ENCODE data around the gene YTHDC2.
"Not testable (repeated sequence)": the region's sequence is repeated elsewhere in the genome, so short reads cannot be mapped to it uniquely, and the experiment has no call there.

YTHDC2 gene

GRCh38 chr5:113520899-113521298 lies 7.4 kb downstream of the YTHDC2 start:
- DNase-seq, result no peak

GRCh38 chr5:113523168-113523567 lies 9.7 kb downstream of the YTHDC2 start:
- no peak for DNase-seq

DNA sequence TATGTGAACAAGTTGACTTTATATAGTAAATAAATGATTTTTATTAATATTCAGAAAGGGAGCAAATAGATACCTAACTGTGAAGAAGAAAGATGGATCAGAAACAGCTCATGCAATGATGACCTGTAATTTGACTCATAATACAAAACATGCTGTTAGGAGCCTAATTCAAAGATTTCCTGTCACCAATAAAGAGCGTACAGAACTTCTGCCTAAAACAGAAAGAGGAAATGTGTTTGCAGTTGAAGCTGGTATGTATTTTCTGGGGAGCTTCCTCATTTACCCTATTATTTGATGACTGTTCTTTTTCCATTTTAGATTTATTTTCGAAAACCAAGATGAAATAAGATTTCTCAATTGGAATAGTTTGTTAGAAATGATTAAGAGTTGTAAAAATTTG lies 11.4 kb downstream of the YTHDC2 start:
- no peak for DNase-seq

DNA sequence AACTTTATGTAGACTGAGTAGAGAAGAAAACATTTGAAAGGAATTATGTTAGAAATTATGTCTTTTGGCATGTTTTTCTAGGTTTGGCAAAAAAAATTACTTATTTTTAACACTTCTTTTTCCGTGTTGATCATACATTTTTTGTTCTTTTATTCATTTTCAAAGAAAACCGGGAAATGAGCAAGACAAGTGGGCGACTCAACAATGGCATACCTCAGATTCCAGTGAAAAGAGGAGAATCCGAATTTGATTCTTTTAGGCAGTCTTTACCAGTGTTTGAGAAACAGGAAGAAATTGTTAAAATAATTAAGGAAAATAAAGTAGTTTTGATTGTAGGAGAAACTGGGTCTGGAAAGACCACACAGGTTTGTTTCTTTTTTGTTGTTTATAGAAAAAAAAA lies 12.9 kb downstream of the YTHDC2 start:
- DNase-seq, result no peak

GRCh38 chr5:113527746-113528145 lies 14.3 kb downstream of the YTHDC2 start:
- no peak for DNase-seq

DNA sequence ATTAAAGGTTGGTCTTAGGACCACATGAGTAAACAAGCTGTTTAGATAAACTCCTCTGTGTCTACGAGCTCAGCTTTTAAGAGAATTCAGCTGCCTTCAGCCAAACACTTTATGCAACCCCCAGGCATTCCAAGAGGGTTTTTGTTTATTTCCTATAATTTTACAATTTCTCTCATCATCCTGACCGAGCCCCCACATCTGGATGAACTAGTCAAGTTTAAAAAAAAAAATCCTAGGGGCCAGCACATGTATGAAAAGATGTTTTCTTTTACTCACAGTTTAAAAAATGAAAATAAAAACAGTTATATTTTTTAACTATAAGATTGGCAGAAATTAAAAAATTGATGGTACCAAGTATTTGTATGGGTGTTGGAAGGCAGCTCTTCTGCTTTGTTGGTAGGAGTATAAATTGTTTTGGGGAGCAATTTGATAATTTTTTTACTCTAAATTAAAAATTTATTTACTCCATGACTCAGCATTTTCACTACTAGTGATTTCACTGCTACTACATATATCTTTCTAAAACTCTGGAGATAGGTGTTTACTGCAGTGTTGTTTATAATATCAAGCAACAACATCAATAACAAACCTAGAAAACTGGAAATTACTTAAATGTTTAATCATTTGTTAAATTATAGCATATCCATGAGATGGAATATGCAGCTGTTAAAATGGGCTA lies 18.1 kb downstream of the YTHDC2 start:
- DNase-seq, result no peak

DNA sequence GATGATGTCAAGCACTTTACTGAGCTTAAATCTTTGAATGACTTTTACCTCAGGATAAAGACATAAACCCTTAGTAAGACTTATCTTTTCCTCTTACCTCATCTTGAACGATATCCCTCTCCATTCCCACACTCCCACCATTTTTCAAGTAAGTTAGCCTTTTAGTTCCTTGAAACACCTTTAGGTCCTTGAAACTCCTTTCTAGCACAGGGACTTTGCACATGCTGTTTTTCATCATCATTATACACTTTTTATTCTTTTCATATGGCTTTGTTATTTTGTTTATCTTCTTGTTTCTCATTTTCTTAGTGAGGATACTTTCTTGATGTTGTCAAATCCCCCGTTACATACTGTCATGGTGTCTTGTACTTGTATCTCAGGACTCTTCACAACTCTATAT lies 24.8 kb downstream of the YTHDC2 start:
- DNase-seq, result no peak

- DNase-seq, result no peak
These were observed 33.2 kb downstream of the YTHDC2 start for GRCh38 chr5:113546703-113547183.

GRCh38 chr5:113548396-113548795 lies 34.9 kb downstream of the YTHDC2 start:
- no peak for DNase-seq

- no peak for DNase-seq
These were observed 38.6 kb downstream of the YTHDC2 start for GRCh38 chr5:113552137-113552536.

DNA sequence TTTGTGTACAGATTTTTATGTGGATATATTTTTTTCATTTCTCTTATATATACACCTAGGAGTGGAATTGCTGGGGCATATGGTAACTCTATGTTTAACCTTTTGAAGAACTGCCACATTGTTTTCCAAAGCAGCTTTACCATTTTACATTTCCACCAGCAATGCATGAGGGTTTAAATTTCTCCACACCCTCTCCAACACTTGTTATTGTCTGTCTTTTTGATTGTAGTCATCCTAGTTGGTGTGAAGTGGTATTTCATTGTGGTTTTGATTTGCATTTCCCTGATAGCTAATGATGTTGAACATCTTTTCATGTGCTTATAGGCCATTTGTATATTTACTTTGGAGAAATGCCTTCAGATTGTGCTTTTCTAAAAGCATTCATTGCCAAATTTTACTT lies 39.1 kb downstream of the YTHDC2 start:
- no peak for DNase-seq

DNA sequence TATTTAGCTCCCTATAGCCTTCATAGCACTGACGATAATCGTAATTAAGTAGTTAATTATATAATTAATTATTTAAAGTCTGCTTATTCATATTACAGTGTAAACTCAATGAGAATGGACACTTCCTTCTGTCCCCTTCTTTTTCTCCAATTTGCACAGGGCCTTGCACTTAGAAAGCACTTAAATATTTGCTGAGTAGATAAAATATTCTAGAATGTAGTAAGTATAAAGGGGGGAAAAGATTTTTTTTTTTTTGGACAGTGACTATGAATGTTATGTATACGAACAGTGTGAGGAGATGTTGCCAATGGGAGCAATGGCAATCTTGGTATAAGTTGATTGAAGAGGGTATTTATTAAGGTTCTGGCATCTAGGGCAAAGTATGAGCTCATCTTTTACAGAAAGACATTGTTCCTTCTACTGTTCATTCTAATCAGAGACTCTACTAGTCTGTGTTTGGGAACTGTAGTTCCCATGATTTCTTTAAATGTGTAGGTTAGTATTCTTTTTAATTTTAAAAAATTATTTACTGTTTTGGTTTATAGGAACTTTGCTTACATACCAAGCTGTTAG lies 49.4 kb downstream of the YTHDC2 start:
- no peak for DNase-seq

DNA sequence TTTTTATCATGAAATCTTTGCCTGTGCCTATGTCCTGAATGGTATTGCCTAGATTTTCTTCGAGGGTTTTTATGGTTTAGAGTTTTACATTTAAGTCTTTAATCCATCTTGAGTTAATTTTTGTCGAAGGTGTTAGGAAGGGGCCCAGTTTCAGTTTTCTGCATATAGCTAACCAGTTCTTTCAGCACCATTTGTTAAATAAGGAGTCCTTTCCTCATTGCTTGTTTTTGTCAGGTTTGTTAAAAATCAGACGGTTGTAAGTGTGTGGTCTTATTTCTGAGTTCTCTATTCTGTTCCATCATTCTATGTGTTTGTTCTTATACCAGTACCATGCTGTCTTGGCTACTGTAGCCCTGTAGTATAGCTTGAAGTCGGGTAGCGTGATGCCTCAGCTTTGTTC lies 55.9 kb downstream of the YTHDC2 start:
- no peak for DNase-seq

DNA sequence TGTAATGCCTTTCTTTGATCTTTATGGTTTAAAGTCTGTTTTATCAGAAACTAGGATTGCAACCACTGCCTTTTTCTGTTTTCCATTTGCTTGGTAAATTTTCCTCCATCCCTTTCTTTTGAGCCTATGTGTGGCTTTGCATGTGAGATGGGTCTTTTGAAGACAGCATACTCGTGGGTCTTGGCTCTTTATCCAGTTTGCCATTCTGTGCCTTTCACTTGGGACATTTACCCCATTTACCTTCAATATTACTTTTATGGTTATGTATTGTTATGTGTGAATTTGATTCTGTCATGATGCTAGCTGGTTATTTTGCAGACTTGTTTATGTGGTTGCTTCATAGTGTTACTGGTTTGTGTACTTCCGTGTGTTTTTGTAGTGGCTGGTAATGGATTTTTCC lies 59.2 kb downstream of the YTHDC2 start:
- DNase-seq, result no peak

GRCh38 chr5:113574417-113574816 lies 60.9 kb downstream of the YTHDC2 start:
- DNase-seq, result no peak

- no peak for DNase-seq
These were observed 61.6 kb downstream of the YTHDC2 start for GRCh38 chr5:113575074-113575473.

DNA sequence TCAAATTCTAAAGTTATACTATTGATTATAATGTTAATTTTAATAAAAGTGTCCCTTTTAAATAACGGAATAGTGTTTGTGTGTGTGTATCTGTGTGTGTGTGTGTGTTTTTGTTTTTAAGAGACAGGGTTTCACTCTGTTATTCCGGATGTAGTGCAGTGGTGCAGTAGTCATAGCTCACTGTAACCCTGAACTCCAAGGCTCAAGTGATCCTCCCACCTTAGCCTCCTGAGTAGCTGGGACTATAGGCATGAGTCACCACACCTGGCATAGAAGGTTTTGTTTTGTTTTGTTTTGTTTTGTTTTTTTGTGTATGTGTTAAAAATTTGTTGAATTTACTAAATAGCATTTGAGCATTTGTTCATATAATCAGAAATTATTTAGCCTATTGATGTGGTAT lies 64.6 kb downstream of the YTHDC2 start:
- DNase-seq, result no peak

DNA sequence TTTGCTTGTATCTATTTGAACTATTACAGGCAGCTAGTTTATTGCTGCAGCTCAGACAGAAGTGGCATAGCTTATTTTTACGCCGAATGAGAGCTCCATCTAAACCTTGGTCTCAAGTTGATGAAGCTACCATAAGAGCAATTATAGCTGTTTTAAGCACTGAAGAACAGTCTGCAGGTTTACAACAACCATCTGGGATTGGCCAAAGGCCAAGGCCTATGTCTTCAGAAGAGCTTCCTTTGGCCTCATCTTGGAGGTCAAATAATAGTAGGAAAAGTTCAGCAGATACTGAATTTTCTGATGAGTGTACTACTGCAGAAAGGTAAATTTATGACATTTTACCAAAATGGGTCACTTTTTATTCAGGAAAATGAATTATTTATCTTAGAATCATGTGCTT lies 67.9 kb downstream of the YTHDC2 start:
- DNase-seq, result no peak

- no peak for DNase-seq
These were observed 84.7 kb downstream of the YTHDC2 start for GRCh38 chr5:113598150-113598549.

DNA sequence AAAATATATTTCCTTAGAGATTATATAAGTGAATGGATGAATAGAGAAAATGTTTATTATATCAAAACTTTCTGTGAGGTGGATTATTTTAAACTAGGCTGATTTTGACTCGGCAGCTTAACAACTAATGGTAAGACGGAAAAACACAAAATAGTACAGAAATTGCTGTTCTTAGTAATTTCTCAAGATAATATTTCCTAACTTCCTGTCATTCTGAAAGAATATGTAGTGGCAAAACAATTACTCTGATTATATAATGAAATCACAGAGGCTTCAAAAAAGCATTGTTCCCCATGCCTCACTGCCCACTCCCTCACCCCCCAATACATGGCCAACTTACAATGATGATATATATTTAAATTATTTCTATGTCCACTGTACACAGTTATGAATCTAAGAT lies 85.4 kb downstream of the YTHDC2 start:
- no peak for DNase-seq

GRCh38 chr5:113600255-113600905 lies 86.9 kb downstream of the YTHDC2 start:
- no peak for DNase-seq

DNA sequence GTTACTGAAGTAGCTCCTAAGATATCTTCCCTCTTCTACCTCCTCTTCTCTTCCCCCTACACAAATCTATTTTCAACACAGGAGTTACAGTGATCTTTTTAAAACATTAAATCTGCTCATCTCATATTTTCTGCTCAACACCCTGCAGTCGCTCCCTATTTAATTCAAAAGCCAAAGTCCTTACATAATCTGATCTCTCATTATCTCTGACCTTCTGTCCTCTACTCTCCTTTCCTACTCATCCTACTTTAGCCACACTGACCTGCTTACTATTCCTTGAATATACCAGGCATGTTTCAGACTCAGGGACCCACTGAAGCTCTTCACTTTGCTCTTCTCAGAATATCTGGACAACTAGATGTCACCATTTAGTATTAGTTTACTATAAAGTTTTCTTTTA lies 87.9 kb downstream of the YTHDC2 start:
- no peak for DNase-seq

- DNase-seq, result not testable (repeated sequence)
These were observed 89.8 kb downstream of the YTHDC2 start for GRCh38 chr5:113603246-113603645.
